GM19452 (cell line): ENCODE data around the gene TRAF3IP3.

Experiments used
- ATAC-seq: cut with Tn5 transposase; IDR thresholded peaks from one replicate; pipeline ENCODE4 v1.9.1; 2021; ENCODE audit not compliant: unreplicated experiment

Gene TRAF3IP3

GRCh38 chr1:209736490-209737117 is 19.2 kb upstream of the TRAF3IP3 start:
- no peak for ATAC-seq

- no peak for ATAC-seq
These were observed 18.7 kb upstream of the TRAF3IP3 start for GRCh38 chr1:209737118-209737505.

GRCh38 chr1:209738270-209738669 is 17.6 kb upstream of the TRAF3IP3 start:
- no peak for ATAC-seq

GRCh38 chr1:209741193-209741592 is 14.7 kb upstream of the TRAF3IP3 start:
- ATAC-seq: no peak

- no peak for ATAC-seq
These were observed 14.0 kb upstream of the TRAF3IP3 start for GRCh38 chr1:209741889-209742288.

- ATAC-seq: no peak
These were observed 13.3 kb upstream of the TRAF3IP3 start for GRCh38 chr1:209742409-209743144.

GRCh38 chr1:209743145-209743482 is 12.7 kb upstream of the TRAF3IP3 start:
- no peak for ATAC-seq

GRCh38 chr1:209746451-209747165 is 9.2 kb upstream of the TRAF3IP3 start:
- no peak for ATAC-seq

GRCh38 chr1:209747580-209748262 is 8.1 kb upstream of the TRAF3IP3 start:
- ATAC-seq: peak; percentile 73

GRCh38 chr1:209748620-209749019 is 7.2 kb upstream of the TRAF3IP3 start:
- ATAC-seq: no peak

GRCh38 chr1:209749205-209749604 is 6.6 kb upstream of the TRAF3IP3 start:
- no peak for ATAC-seq

- ATAC-seq: no peak
These were observed 6.1 kb upstream of the TRAF3IP3 start for GRCh38 chr1:209749670-209750323.

GRCh38 chr1:209751627-209752231 is 4.1 kb upstream of the TRAF3IP3 start:
- ATAC-seq: peak; percentile 46

GRCh38 chr1:209752890-209753289 is 3.0 kb upstream of the TRAF3IP3 start:
- ATAC-seq: no peak

- ATAC-seq: no peak
These were observed 597 bp upstream of the TRAF3IP3 start for GRCh38 chr1:209755256-209755655.

GRCh38 chr1:209756615-209757445 is 977 bp downstream of the TRAF3IP3 start:
- ATAC-seq: peak; percentile 29

GRCh38 chr1:209758400-209758799 is 2.5 kb downstream of the TRAF3IP3 start:
- ATAC-seq: no peak

- no peak for ATAC-seq
These were observed 4.0 kb downstream of the TRAF3IP3 start for GRCh38 chr1:209759829-209760359.

GRCh38 chr1:209761011-209761635 is 5.3 kb downstream of the TRAF3IP3 start:
- no peak for ATAC-seq
